Memory B cell (primary cell): ENCODE results near the gene RIPK1.

Source experiments
- ATAC-seq: fragments of 150-1000 bp; cut with Tn5 transposase; 2 replicates; pipeline ENCODE4 v1.10.0; 2021; ENCODE audit warnings: low read depth, mild to moderate bottlenecking, moderate library complexity
- DNase-seq, 2 donors: peaks; one replicate each; pipeline ENCODE4 v3.0.0; 2022; ENCODE audit warnings: low spot score in 2 of 2
- H3K27ac Mint-ChIP-seq: one replicate; pipeline ENCODE4 v1.8.0; 2022; ENCODE audit warnings: mild to moderate bottlenecking, moderate library complexity, mixed read lengths
- H3K27me3 Mint-ChIP-seq: one replicate; pipeline ENCODE4 v1.8.0; 2022; ENCODE audit warnings: mixed read lengths
- H3K36me3 Mint-ChIP-seq: one replicate; pipeline ENCODE4 v1.8.0; 2022; ENCODE audit warnings: mild to moderate bottlenecking, mixed read lengths
- H3K4me1 Mint-ChIP-seq: one replicate; pipeline ENCODE4 v1.8.0; 2022; ENCODE audit warnings: mixed read lengths
- H3K4me3 Mint-ChIP-seq: one replicate; pipeline ENCODE4 v1.8.0; 2022; ENCODE audit warnings: mild to moderate bottlenecking, moderate library complexity, mixed read lengths
- H3K9me3 Mint-ChIP-seq: one replicate; pipeline ENCODE4 v1.8.0; 2022; ENCODE audit warnings: mixed read lengths

The RIPK1 gene

GRCh38 chr6:3162565-3163247 lies 94.4 kb downstream of the RIPK1 start:
- Mint-ChIP-seq H3K9me3 (no peaks in the 10 kb centered on the region), H3K36me3 (no peaks in the 10 kb centered on the region), H3K4me3 (peak overlapping the region; percentile 92), H3K27me3 (no peaks in the 10 kb centered on the region), H3K27ac (peak overlapping the region; percentile 56), H3K4me1 (peaks cover 20% of the 10 kb centered on the region)
- DNase-seq = peak; percentile 62 to 74
- peak; percentile 85 for ATAC-seq

- H3K4me3 Mint-ChIP-seq = peak overlapping the region; percentile 92
- H3K36me3 Mint-ChIP-seq = no peaks in the 10 kb centered on the region
- H3K4me1 Mint-ChIP-seq = peaks cover 16% of the 10 kb centered on the region
- H3K27ac Mint-ChIP-seq = peak overlapping the region; percentile 56
- peak; percentile 20 for ATAC-seq
- no peaks in the 10 kb centered on the region for H3K9me3 Mint-ChIP-seq
- H3K27me3 Mint-ChIP-seq = no peaks in the 10 kb centered on the region
- no peak for DNase-seq
Observed at GRCh38 chr6:3163248-3163594, 94.9 kb downstream of the RIPK1 start.

- DNase-seq = no peak
- Mint-ChIP-seq H3K27me3 (no peaks in the 10 kb centered on the region), H3K9me3 (no peaks in the 10 kb centered on the region), H3K4me3 (no peak overlapping the region), H3K36me3 (no peaks in the 10 kb centered on the region), H3K4me1 (peaks cover 14% of the 10 kb centered on the region), H3K27ac (no peak overlapping the region)
- ATAC-seq = no peak
Observed at GRCh38 chr6:3164388-3164787, 96.1 kb downstream of the RIPK1 start.
